Naive thymus-derived CD4-positive, alpha-beta T cell (primary cell): ENCODE measurements around the gene CDK17. TPM values are rescaled to one million over a fixed set of nuclear protein-coding genes. Genes with fewer than 3 reads are reported as not detected.
"Not testable (repeated sequence)": the region's sequence is repeated elsewhere in the genome, so short reads cannot be mapped to it uniquely, and the experiment has no call there.

Experiments
- ATAC-seq: fragments of 150-1000 bp; cut with Tn5 transposase; 2 replicates; pipeline ENCODE4 v1.10.0; 2021; ENCODE audit warnings: mild to moderate bottlenecking, moderate library complexity
- CTCF ChIA-PET: fragments of 350-600 bp; sonication (Branson Sonifier 250); formaldehyde crosslinking; loops from one replicate; lab custom pipeline; 2021; ENCODE audit warnings: antibody characterized with exemption; lab: Charles Lee
- POLR2A ChIA-PET: fragments of 350-600 bp; sonication (Branson Sonifier 250); formaldehyde crosslinking; loops from one replicate; lab custom pipeline; 2021; ENCODE audit warnings: antibody characterized with exemption, inconsistent platforms; lab: Charles Lee
- DNase-seq, 9 donors: peaks; one replicate each; pipeline versions ENCODE4 v3.0.0 to v3.0.0-alpha.2; 2020 to 2022; ENCODE audit warnings: mixed read lengths in 1 of 9
- H3K27ac ChIP-seq: one replicate; pipeline ENCODE4 v1.7.0; 2013; ENCODE audit warnings: mild to moderate bottlenecking, low read depth, low read length, moderate library complexity
- H3K27me3 ChIP-seq, 2 donors: one replicate each; pipeline ENCODE4 v1.7.0; 2013; ENCODE audit warnings: low read length in 2 of 2, mild to moderate bottlenecking in 2 of 2, moderate library complexity in 2 of 2; ENCODE audit not compliant: control insufficient read depth in 2 of 2, insufficient read depth in 2 of 2
- H3K36me3 ChIP-seq, 3 experiments: 1 replicate in 2 of 3; 2 replicates in 1 of 3; pipeline ENCODE4 v1.7.0; 2013; ENCODE audit warnings: low read length in 3 of 3, mild to moderate bottlenecking in 3 of 3, moderate library complexity in 1 of 3; ENCODE audit not compliant: insufficient read depth in 3 of 3, control insufficient read depth in 2 of 3
- H3K4me1 ChIP-seq, 2 donors: one replicate each; pipeline ENCODE4 v1.7.0; 2013; ENCODE audit warnings: low read length in 2 of 2, mild to moderate bottlenecking in 2 of 2, moderate library complexity in 1 of 2; ENCODE audit not compliant: control insufficient read depth in 2 of 2, insufficient read depth in 2 of 2
- H3K4me3 ChIP-seq: 2 replicates; pipeline ENCODE4 v1.7.0; 2013; ENCODE audit warnings: mild to moderate bottlenecking, low read length
- H3K9me3 ChIP-seq, 3 experiments: 1 replicate in 2 of 3; 2 replicates in 1 of 3; pipeline ENCODE4 v1.7.0; 2013; ENCODE audit warnings: low read length in 3 of 3; ENCODE audit not compliant: control insufficient read depth in 2 of 3
- H3K27ac Mint-ChIP-seq, 9 donors: one replicate each; pipeline ENCODE4 v1.8.0; 2020 to 2022; ENCODE audit warnings: mixed read lengths in 9 of 9, mild to moderate bottlenecking in 8 of 9, moderate library complexity in 5 of 9, inconsistent platforms in 2 of 9
- H3K27me3 Mint-ChIP-seq, 5 donors: one replicate each; pipeline ENCODE4 v1.8.0; 2021 to 2022; ENCODE audit warnings: mixed read lengths in 5 of 5, mild to moderate bottlenecking in 1 of 5
- H3K36me3 Mint-ChIP-seq, 5 donors: one replicate each; pipeline ENCODE4 v1.8.0; 2020 to 2022; ENCODE audit warnings: mixed read lengths in 5 of 5, mild to moderate bottlenecking in 3 of 5, inconsistent platforms in 1 of 5
- H3K4me1 Mint-ChIP-seq, 7 donors: one replicate each; pipeline ENCODE4 v1.8.0; 2020 to 2022; ENCODE audit warnings: mixed read lengths in 7 of 7, mild to moderate bottlenecking in 3 of 7, inconsistent platforms in 1 of 7
- H3K4me3 Mint-ChIP-seq, 10 donors: one replicate each; pipeline ENCODE4 v1.8.0; 2020 to 2022; ENCODE audit warnings: mild to moderate bottlenecking in 10 of 10, mixed read lengths in 10 of 10, moderate library complexity in 6 of 10, inconsistent platforms in 2 of 10
- H3K9me3 Mint-ChIP-seq, 11 donors: one replicate each; pipeline ENCODE4 v1.8.0; 2020 to 2022; ENCODE audit warnings: mixed read lengths in 11 of 11, mild to moderate bottlenecking in 4 of 11, inconsistent platforms in 1 of 11, moderate library complexity in 1 of 11
- intact Hi-C, 2 donors: fragments of 100-400 bp; cut with micrococcal nuclease; formaldehyde crosslinking; loops; one replicate each; pipeline ENCODE4 v1.15.1; 2023
- polyA plus RNA-seq, 2 donors: library from polyadenylated mRNA; unstranded; fragments of 300-500 nt; fragmentation: Illumina TruSeq; gene quantifications; one replicate each; pipeline ENCODE4 v1.2.3, GENCODE V29; 2021
- total RNA-seq, 6 experiments: library from RNA in 5 of 6; stranded (reverse) in 5 of 6; gene quantifications; 1 replicate in 5 of 6; 2 replicates in 1 of 6; pipeline ENCODE4 v1.2.3 and lab custom pipeline; 2021 to 2026

CDK17 gene
- total and polyA plus RNA-seq, 7 experiments from 2014 or later, result 30.0 to 112 (median 67.0) TPM

GRCh38 chr12:96396209-96396608 is 4.0 kb downstream of the CDK17 start:
- intact Hi-C loops, result loop anchor here (5.0 kb wide), 2 partner anchors 34 to 99 kb away; no protein-coding TSS in a partner anchor
- CTCF ChIA-PET, result no interaction called here
- H3K27ac ChIP-seq, result no peak overlapping the region
- Mint-ChIP-seq H3K27me3 (no peaks in the 10 kb centered on the region), H3K27ac (peak overlapping the region in 6 of 9 donors; percentile 34 to 96 (median 76)), H3K36me3 (peaks cover 0 to 6% (median 4%) of the 10 kb centered on the region in 5 donors), H3K4me3 (peak overlapping the region in 8 of 10 donors; percentile 29 to 98 (median 96)), H3K9me3 (peaks cover 0 to 3% (median 0%) of the 10 kb centered on the region in 11 donors), H3K4me1 (peaks cover 43 to 66% (median 60%) of the 10 kb centered on the region in 7 donors)
- POLR2A ChIA-PET, result interaction anchor here (0.6 to 5.5 kb wide), 4 partner anchors 15 to 84 kb away, joined by 3 to 89 read pairs (median 3); no protein-coding TSS in a partner anchor
- DNase-seq, result no peak
- no peaks in the 10 kb centered on the region for H3K27me3 ChIP-seq
- no peak overlapping the region for H3K4me3 ChIP-seq
- no peaks in the 10 kb centered on the region for H3K9me3 ChIP-seq
- H3K4me1 ChIP-seq, result peaks cover 22 to 28% of the 10 kb centered on the region in 2 donors
- peaks cover 0 to 11% (median 0%) of the 10 kb centered on the region in 3 experiments for H3K36me3 ChIP-seq
- ATAC-seq, result no peak

DNA sequence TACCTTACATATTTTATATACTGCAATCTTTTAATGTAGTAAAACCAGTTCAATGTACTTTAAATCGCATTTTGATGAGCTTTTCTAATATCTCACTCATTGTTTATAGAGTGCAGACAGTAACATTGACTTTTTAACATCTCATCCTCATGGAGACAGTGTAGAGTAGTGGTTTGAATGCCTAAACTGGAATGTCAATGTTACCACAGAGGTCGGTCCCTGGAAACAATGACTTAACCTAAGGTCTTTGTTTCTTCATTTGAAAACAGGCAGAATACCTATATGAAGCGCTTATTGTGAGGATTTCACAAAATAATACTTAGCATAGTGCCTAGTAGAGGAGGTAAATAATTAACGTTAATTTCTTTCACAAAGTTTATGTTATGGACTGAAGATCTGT is 5.0 kb downstream of the CDK17 start:
- no peaks in the 10 kb centered on the region for H3K27me3 Mint-ChIP-seq
- H3K36me3 Mint-ChIP-seq, result peaks cover 0 to 6% (median 4%) of the 10 kb centered on the region in 5 donors
- H3K27me3 ChIP-seq, result no peaks in the 10 kb centered on the region
- peaks cover 0 to 11% (median 0%) of the 10 kb centered on the region in 3 experiments for H3K36me3 ChIP-seq
- ChIA-PET POLR2A (interaction anchor here (1.2 kb wide), 1 partner anchor 16 kb away, joined by 5 read pairs; no protein-coding TSS in a partner anchor), CTCF (no interaction called here)
- H3K27ac Mint-ChIP-seq, result peak overlapping the region in 2 of 9 donors; percentile 90 to 96
- H3K4me3 Mint-ChIP-seq, result peak overlapping the region in 7 of 10 donors; percentile 36 to 98 (median 95)
- DNase-seq (no peak), ATAC-seq (no peak)
- no peaks in the 10 kb centered on the region for H3K9me3 ChIP-seq
- no peak overlapping the region for H3K27ac ChIP-seq
- peaks cover 43 to 70% (median 61%) of the 10 kb centered on the region in 7 donors for H3K4me1 Mint-ChIP-seq
- peaks cover 26 to 28% of the 10 kb centered on the region in 2 donors for H3K4me1 ChIP-seq
- intact Hi-C loops, result loop anchor here (5.0 kb wide), 2 partner anchors 33 to 98 kb away; no protein-coding TSS in a partner anchor
- no peak overlapping the region for H3K4me3 ChIP-seq
- H3K9me3 Mint-ChIP-seq, result peaks cover 0 to 2% (median 0%) of the 10 kb centered on the region in 11 donors

DNA sequence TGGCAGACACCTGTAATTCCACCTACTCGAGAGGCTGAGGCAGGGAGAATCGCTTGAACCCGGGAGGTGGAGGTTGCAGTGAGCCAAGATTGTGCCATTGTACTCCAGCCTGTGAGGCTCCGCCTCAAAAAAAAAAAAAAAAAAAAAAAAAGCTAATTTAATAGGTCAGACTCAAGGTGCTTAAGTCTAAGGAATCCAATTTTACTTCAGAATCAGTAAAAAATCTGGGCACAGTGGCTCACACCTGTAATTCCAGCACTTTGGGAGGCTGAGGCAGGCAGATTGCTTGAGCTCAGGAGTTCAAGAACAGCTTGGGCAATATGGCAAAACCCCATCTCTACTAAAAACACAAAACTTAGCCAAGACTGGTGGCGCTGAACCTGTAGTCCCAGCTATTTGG is 7.0 kb downstream of the CDK17 start:
- ATAC-seq, H3K36me3 ChIP-seq, H3K9me3 Mint-ChIP-seq, H3K27me3 ChIP-seq, H3K4me3 ChIP-seq, DNase-seq, H3K27ac ChIP-seq, H3K9me3 ChIP-seq, H3K27me3 Mint-ChIP-seq, intact Hi-C loops, H3K27ac Mint-ChIP-seq: not testable (repeated sequence)
- Mint-ChIP-seq H3K4me1 (peaks cover 48 to 83% (median 69%) of the 10 kb centered on the region in 7 donors), H3K4me3 (peak overlapping the region in 3 of 10 donors; percentile 25 to 39 (median 32)), H3K36me3 (peaks cover 0 to 12% (median 9%) of the 10 kb centered on the region in 5 donors)
- POLR2A ChIA-PET, result interaction anchor here (1.0 to 1.9 kb wide), 4 partner anchors 9 to 36 kb away, joined by 3 to 6 read pairs (median 4); no protein-coding TSS in a partner anchor
- CTCF ChIA-PET, result interaction anchor here (0.6 kb wide), 1 partner anchor 705 kb away, joined by 4 read pairs; no protein-coding TSS in a partner anchor
- peaks cover 27 to 36% of the 10 kb centered on the region in 2 donors for H3K4me1 ChIP-seq

DNA sequence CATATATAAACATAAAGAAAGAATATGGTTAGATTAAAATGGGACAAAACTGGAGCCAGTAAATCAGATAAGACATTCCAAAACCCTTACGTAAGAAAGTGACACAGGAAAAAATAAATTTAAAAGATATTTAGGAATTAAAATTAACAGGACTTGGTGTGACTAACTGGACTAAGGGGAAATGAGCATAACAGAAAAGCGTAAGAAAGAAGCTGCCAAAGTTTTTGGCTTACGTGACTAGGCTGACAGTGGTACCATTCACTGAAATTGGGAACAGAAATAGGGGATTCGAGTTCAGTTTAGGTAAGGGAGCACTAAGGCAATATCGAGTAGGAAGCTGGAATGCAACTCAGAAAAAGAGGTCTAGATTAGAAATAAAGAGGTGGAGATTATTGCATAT is 7.8 kb downstream of the CDK17 start:
- Histone ChIP-seq H3K27ac (no peak overlapping the region), H3K27me3 (no peaks in the 10 kb centered on the region), H3K4me3 (no peak overlapping the region), H3K9me3 (no peaks in the 10 kb centered on the region), H3K36me3 (no peaks in the 10 kb centered on the region), H3K4me1 (peaks cover 27 to 39% of the 10 kb centered on the region in 2 donors)
- peak overlapping the region in 2 of 9 donors; percentile 10 to 30 for H3K27ac Mint-ChIP-seq
- ChIA-PET POLR2A (interaction anchor here (1.0 to 1.9 kb wide), 2 partner anchors 18 to 35 kb away, joined by 3 to 4 read pairs; no protein-coding TSS in a partner anchor), CTCF (interaction anchor here (1.8 kb wide), 1 partner anchor 8 kb away, joined by 7 read pairs; the partner anchor contains the start of gene CDK17)
- H3K4me3 Mint-ChIP-seq, result peak overlapping the region in 4 of 10 donors; percentile 20 to 57 (median 46)
- H3K27me3 Mint-ChIP-seq, result no peaks in the 10 kb centered on the region
- ATAC-seq, result no peak
- DNase-seq, result no peak
- peaks cover 48 to 83% (median 65%) of the 10 kb centered on the region in 7 donors for H3K4me1 Mint-ChIP-seq
- peaks cover 0 to 12% (median 11%) of the 10 kb centered on the region in 5 donors for H3K36me3 Mint-ChIP-seq
- no peaks in the 10 kb centered on the region for H3K9me3 Mint-ChIP-seq
- intact Hi-C loops, result no loop called here

DNA sequence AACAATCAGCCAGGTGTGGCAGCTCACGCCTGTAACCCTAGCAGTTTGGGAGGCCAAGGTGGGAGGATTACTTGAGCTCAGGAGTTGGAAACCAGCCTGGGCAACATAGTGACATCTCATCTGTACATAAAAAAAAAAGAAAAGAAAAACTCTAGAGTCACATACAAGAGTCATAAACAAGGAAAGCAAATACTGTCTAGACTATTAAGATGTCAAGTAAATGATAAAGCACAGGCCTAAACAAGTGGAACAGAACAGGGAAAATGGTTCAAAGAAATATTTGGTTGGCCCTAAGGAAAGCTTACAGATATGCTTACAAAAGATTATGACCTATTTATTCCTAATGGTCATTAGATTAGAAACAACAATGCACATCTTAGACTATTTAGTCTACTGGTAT is 12.3 kb downstream of the CDK17 start:
- Histone ChIP-seq H3K36me3 (no peaks in the 10 kb centered on the region), H3K4me3 (no peak overlapping the region), H3K4me1 (peaks cover 30 to 36% of the 10 kb centered on the region in 2 donors), H3K27ac (no peak overlapping the region), H3K27me3 (no peaks in the 10 kb centered on the region), H3K9me3 (no peaks in the 10 kb centered on the region)
- peak overlapping the region in 8 of 9 donors; percentile 17 to 82 (median 64) for H3K27ac Mint-ChIP-seq
- ChIA-PET CTCF (no interaction called here), POLR2A (interaction anchor here (1.9 to 2.1 kb wide), 2 partner anchors 10 to 12 kb away, joined by 9 to 13 read pairs; partner anchors contain the start of gene CDK17)
- intact Hi-C loops, result loop anchor here in 1 of 2 donors (1.0 kb wide), 2 partner anchors 9 to 10 kb away; no protein-coding TSS in a partner anchor
- peaks cover 0 to 33% (median 23%) of the 10 kb centered on the region in 5 donors for H3K36me3 Mint-ChIP-seq
- DNase-seq, result no peak
- H3K4me3 Mint-ChIP-seq, result peak overlapping the region in 6 of 10 donors; percentile 7 to 44 (median 25)
- H3K27me3 Mint-ChIP-seq, result no peaks in the 10 kb centered on the region
- H3K4me1 Mint-ChIP-seq, result peaks cover 43 to 89% (median 78%) of the 10 kb centered on the region in 7 donors
- H3K9me3 Mint-ChIP-seq, result peaks cover 0 to 12% (median 1%) of the 10 kb centered on the region in 11 donors
- no peak for ATAC-seq

DNA sequence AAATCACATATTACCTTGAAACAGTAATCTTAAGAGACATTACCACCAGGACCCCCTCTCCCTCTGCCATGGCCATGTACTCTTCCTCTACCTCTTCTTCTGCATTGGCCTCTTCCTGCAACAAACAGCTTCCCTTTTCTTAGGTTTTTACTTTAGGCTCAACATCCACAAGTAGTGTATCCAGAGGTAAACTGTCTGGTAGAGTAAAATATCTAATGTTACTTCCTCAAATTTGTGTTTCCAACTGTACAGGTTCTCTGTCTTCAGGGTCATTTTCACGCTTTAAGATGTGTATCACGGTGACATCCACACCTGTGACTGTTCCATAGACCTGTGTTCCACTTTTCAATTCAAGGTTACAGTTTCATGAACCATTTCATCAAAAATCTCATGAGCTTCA is 13.4 kb downstream of the CDK17 start:
- ATAC-seq (peak; percentile 37), DNase-seq (no peak)
- H3K4me1 ChIP-seq, result peaks cover 32 to 33% of the 10 kb centered on the region in 2 donors
- no peaks in the 10 kb centered on the region for H3K27me3 ChIP-seq
- intact Hi-C loops, result loop anchor here in 1 of 2 donors (1.0 kb wide), 2 partner anchors 8 to 11 kb away; no protein-coding TSS in a partner anchor
- ChIA-PET CTCF (interaction anchor here (0.6 kb wide), 1 partner anchor 53 kb away, joined by 7 read pairs; no protein-coding TSS in a partner anchor), POLR2A (interaction anchor here (0.8 to 1.0 kb wide), 2 partner anchors 9 to 14 kb away, joined by 3 read pairs; partner anchors contain the start of gene CDK17)
- peaks cover 6 to 41% (median 24%) of the 10 kb centered on the region in 5 donors for H3K36me3 Mint-ChIP-seq
- H3K27ac Mint-ChIP-seq, result peak overlapping the region in 8 of 9 donors; percentile 27 to 92 (median 72)
- H3K27me3 Mint-ChIP-seq, result no peaks in the 10 kb centered on the region
- H3K4me3 Mint-ChIP-seq, result peak overlapping the region in 9 of 10 donors; percentile 7 to 61 (median 37)
- H3K36me3 ChIP-seq, result no peaks in the 10 kb centered on the region
- H3K9me3 Mint-ChIP-seq, result peaks cover 0 to 22% (median 5%) of the 10 kb centered on the region in 11 donors
- no peak overlapping the region for H3K27ac ChIP-seq
- peaks cover 48 to 90% (median 77%) of the 10 kb centered on the region in 7 donors for H3K4me1 Mint-ChIP-seq
- H3K4me3 ChIP-seq, result no peak overlapping the region
- no peaks in the 10 kb centered on the region for H3K9me3 ChIP-seq
